Testis (tissue), 3 donors: ENCODE data around the gene PRKN. TPM values are rescaled to one million over a fixed set of nuclear protein-coding genes. Genes with fewer than 3 reads are reported as not detected.

ENCODE experiments used
- DNase-seq: peaks from one replicate; pipeline ENCODE4 v3.0.0-alpha.2; 2019
- H3K27ac ChIP-seq, 2 donors: fragments of 200-600 bp; sonication (generic); one replicate each; pipeline ENCODE4 v1.5.1; 2019
- H3K27me3 ChIP-seq: fragments of 200-600 bp; sonication (generic); one replicate; pipeline ENCODE4 v1.5.1; 2019
- H3K36me3 ChIP-seq: fragments of 200-600 bp; sonication (generic); one replicate; pipeline ENCODE4 v1.5.1; 2017; ENCODE audit warnings: low read depth; ENCODE audit errors: missing control alignments
- H3K4me1 ChIP-seq: fragments of 200-600 bp; sonication (generic); one replicate; pipeline ENCODE4 v1.5.1; 2019
- H3K4me3 ChIP-seq, 2 donors: fragments of 200-600 bp; sonication (generic); one replicate each; pipeline ENCODE4 v1.5.1; 2017 to 2019
- H3K9me3 ChIP-seq: fragments of 200-600 bp; sonication (generic); one replicate; pipeline ENCODE4 v1.5.1; 2017
- POLR2A ChIP-seq: fragments of 450-650 bp; IDR thresholded peaks from one replicate; pipeline ENCODE4 v1.6.1; 2017; ENCODE audit warnings: antibody characterized with exemption, mild to moderate bottlenecking, moderate library complexity
- whole genome bisulfite sequencing, 2 donors: methylation state at CpG; one replicate each; pipeline ENCODE4 v1.1.5; 2018; 5-methylcytosine and 5-hydroxymethylcytosine counted together
- intact Hi-C: fragments of 100-400 bp; cut with DNase I; formaldehyde crosslinking; loops from one replicate; pipeline ENCODE4 v1.15.1; 2023; ENCODE audit warnings: low total_unique reads
- polyA plus RNA-seq: library from polyadenylated mRNA; stranded (reverse); fragments of 350-450 nt; fragmentation: Illumina TruSeq; extraction: RNeasy Lipid Tissue Mini Kit (QIAGEN cat#74804); gene quantifications from one replicate; pipeline ENCODE4 v1.2.3, GENCODE V29; 2014; ENCODE audit warnings: low read depth, low replicate concordance; ENCODE audit not compliant: insufficient read depth
- total RNA-seq, 2 donors: library from RNA; depleted of rRNA; stranded (reverse); fragments of >200 nt; gene quantifications; one replicate each; pipeline ENCODE4 v1.2.3, GENCODE V29; 2016
- TF ChIP-seq, protein P1 (sequence below), 3 experiments: fragments of 450-650 bp in 2 of 3; fragments of 200-600 bp in 1 of 3; sonication (generic) in 1 of 3; IDR thresholded peaks; one replicate each; pipeline ENCODE4 v1.5.1; 2016 to 2019; ENCODE audit warnings: antibody characterized with exemption in 3 of 3, mild to moderate bottlenecking in 2 of 3, moderate library complexity in 1 of 3

The PRKN gene
- total and polyA plus RNA-seq, 3 donors from 2014 or later, result 19.1 to 34.5 (median 28.8) TPM

DNA sequence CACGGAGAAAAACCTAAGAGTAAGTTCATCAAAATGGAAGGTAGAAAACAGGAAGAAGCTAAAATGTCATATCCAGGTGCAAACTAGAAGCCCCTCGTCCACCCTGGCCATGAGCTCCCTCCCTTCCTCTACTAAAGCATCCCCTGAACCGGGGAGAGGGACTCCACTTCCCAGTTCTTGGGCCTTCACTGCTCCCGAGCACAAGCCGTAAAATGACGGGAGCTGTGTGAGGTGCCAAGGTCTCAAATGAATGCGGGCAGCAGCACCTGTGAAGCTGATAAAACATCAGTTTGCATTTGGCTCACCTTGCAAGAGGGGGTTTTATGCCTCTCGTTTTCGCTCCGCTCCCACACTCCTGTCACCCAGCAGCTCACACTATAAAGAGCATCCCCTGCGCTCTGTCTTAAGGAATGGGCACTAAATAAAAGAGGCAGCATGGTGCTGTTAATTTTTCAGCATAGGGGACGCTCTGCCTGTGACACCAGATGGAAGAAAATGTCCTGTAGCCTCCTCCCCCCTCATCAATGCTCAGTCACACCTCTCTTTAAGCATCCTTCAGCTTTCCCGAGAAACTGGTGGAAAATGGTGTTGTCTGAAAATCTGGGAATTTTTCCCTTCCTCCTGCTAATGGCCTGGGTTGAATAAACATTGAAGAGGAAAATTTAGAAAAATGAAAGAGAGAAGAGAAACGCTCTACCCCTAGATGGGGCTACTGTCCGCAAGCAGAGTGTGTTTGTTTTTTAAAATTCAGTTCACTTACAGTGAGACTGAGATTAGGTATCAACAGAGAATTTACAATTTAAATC, 890.7 kb downstream of the PRKN start:
- peak; percentile 26 for DNase-seq

DNA sequence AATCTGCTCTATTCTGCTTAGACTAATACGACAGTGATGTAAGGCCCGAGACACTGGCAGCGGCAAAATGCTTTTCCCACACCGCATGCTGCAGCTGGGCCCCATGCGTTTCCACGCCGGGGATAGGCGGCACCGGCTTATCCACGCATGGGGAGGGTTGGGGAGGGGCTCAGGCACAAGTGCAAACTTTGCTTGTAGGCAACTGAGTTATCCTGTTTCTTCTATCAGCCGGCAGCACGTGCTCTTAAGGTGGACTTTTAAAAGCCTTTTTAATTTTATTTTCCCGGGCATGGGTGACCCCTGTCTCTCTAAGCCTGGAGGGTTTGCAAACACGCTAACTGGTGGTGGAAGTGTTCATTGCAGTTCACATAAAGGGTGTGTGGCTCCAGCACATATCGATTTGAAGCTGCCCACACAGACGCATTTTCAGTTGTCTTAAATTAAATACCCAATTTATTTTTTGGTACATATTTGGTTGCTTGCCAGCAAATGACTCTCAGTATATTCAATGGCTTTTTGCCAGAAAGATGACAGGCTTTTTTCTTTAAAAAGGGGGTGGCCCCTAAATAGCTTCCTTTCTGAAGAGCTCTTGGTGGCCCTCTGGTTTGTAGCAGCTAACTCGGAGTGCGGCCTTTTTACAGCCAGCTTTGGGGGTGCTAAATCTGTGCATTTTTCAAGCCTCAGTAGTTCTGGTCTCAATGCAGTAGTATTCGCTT, 891.9 kb downstream of the PRKN start:
- Histone ChIP-seq H3K9me3 (no peaks in the 10 kb centered on the region), H3K27me3 (no peaks in the 10 kb centered on the region), H3K4me3 (no peak overlapping the region), H3K36me3 (no peaks in the 10 kb centered on the region), H3K27ac (no peak overlapping the region), H3K4me1 (peaks cover 8% of the 10 kb centered on the region)
- 82 to 86% methylated on average over 19 of the region's 19 CpGs for WGBS, 2 donors
- DNase-seq, result no peak
- intact Hi-C loops, result no loop called here
- TF ChIP-seq, protein P1, sequence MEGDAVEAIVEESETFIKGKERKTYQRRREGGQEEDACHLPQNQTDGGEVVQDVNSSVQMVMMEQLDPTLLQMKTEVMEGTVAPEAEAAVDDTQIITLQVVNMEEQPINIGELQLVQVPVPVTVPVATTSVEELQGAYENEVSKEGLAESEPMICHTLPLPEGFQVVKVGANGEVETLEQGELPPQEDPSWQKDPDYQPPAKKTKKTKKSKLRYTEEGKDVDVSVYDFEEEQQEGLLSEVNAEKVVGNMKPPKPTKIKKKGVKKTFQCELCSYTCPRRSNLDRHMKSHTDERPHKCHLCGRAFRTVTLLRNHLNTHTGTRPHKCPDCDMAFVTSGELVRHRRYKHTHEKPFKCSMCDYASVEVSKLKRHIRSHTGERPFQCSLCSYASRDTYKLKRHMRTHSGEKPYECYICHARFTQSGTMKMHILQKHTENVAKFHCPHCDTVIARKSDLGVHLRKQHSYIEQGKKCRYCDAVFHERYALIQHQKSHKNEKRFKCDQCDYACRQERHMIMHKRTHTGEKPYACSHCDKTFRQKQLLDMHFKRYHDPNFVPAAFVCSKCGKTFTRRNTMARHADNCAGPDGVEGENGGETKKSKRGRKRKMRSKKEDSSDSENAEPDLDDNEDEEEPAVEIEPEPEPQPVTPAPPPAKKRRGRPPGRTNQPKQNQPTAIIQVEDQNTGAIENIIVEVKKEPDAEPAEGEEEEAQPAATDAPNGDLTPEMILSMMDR (IDR thresholded peaks at IDR 0.05), result no peak
- no peak for TF ChIP-seq POLR2A

More for the DNA sequence above, 890.7 kb downstream of the PRKN start:
- peaks cover 8% of the 10 kb centered on the region for H3K4me1 ChIP-seq
- H3K36me3 ChIP-seq, result no peaks in the 10 kb centered on the region
- H3K27me3 ChIP-seq, result no peaks in the 10 kb centered on the region
- intact Hi-C loops, result no loop called here
- no peak overlapping the region for H3K4me3 ChIP-seq
- no peaks in the 10 kb centered on the region for H3K9me3 ChIP-seq
- WGBS, 2 donors, result 79 to 83% methylated on average over 15 of the region's 15 CpGs
- no peak for TF ChIP-seq POLR2A
- TF ChIP-seq, protein P1 (IDR thresholded peaks at IDR 0.05), result peak in 2 of 3 experiments; percentile 59 to 67
- no peak overlapping the region for H3K27ac ChIP-seq

DNA sequence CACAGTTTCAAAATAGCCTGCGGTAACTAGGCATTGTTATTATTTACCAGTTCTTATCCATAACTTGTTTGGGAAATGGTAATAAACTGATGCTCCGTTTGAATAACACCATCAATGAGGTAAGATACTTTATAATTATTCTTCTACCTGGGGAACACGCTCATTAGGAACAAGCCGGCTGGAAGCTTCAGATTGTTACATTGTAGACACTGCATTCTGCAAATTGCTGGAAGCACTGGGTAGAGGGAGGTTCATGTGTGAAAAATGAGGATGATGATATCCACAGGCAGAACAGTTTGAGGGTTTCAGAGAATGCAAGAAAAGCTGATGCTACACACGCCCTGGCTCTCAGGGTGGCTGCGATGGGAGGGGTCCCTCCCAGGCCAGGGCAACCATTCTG, 893.1 kb downstream of the PRKN start:
- peak; percentile 61 for DNase-seq
- 69 to 70% methylated on average over 6 of the region's 6 CpGs for WGBS, 2 donors
- Histone ChIP-seq H3K27me3 (no peaks in the 10 kb centered on the region), H3K27ac (no peak overlapping the region), H3K4me1 (peaks cover 8% of the 10 kb centered on the region), H3K36me3 (no peaks in the 10 kb centered on the region), H3K9me3 (no peaks in the 10 kb centered on the region), H3K4me3 (no peak overlapping the region)
- intact Hi-C loops, result no loop called here
- TF ChIP-seq, protein P1 (IDR thresholded peaks at IDR 0.05), result no peak
- no peak for TF ChIP-seq POLR2A

DNA sequence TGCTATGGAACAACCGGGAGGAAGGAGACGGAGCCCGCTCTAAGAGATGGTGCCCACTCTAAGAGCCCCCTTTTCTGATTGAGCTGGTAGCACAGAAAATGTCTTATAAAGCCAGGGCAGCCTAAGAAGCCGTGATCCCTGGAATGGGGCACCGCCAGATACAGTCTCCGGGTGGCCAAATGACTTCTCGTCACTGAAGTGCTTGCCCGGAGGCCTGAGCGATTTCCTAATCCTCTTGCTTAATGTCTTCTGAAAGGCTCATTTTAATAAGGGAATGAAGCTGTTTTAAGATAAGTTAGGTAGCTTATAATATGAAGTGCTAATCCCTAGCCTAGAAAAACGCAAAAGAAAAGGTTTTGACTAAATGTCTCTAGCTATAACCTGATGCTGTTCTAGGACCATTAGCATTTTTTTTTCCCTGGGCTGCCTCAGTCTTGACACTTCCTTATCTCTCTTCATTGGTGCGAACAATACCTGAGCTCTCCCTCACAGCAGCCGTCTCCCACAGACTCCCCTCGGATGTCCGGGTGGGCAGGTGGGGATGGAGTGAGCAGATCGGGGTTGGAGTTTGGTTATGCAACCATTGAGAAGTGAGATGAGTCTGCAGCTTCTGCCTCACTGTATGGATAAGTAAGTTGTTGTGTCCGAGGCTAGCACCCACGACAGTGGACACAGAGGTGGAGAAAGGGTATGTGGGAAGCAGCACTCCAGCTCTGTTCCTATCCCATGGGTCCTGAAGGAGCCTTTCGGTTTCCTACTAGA, 894.3 kb downstream of the PRKN start:
- TF ChIP-seq, protein P1 (IDR thresholded peaks at IDR 0.05), result no peak
- TF ChIP-seq POLR2A, result no peak
- WGBS, 2 donors, result 72 to 86% methylated on average over 18 of the region's 18 CpGs
- H3K27me3 ChIP-seq, result no peaks in the 10 kb centered on the region
- intact Hi-C loops, result no loop called here
- peaks cover 4% of the 10 kb centered on the region for H3K4me1 ChIP-seq
- H3K9me3 ChIP-seq, result no peaks in the 10 kb centered on the region
- no peak overlapping the region for H3K4me3 ChIP-seq
- H3K27ac ChIP-seq, result no peak overlapping the region
- no peak for DNase-seq
- H3K36me3 ChIP-seq, result no peaks in the 10 kb centered on the region
